Ovary (tissue), 3 donors: ENCODE results near the gene MRGPRX4.

Source experiments
- CTCF ChIP-seq, 3 donors: fragments of 450-650 bp in 2 of 3; fragments of 200-600 bp in 1 of 3; IDR thresholded peaks; one replicate each; pipeline versions ENCODE4 v1.5.1 to v1.8.0; 2016 to 2022; ENCODE audit warnings: antibody characterized with exemption in 3 of 3, mild to moderate bottlenecking in 1 of 3
- EP300 ChIP-seq: sonication (generic); formaldehyde crosslinking; IDR thresholded peaks from one replicate; pipeline ENCODE4 v1.6.1; 2017; ENCODE audit warnings: antibody characterized with exemption
- POLR2A ChIP-seq: fragments of 450-650 bp; IDR thresholded peaks from one replicate; pipeline ENCODE4 v1.6.1; 2017; ENCODE audit warnings: antibody characterized with exemption, mild to moderate bottlenecking, moderate library complexity
- donor health status: DM: no; HTN: no; CAD: no.

DNA sequence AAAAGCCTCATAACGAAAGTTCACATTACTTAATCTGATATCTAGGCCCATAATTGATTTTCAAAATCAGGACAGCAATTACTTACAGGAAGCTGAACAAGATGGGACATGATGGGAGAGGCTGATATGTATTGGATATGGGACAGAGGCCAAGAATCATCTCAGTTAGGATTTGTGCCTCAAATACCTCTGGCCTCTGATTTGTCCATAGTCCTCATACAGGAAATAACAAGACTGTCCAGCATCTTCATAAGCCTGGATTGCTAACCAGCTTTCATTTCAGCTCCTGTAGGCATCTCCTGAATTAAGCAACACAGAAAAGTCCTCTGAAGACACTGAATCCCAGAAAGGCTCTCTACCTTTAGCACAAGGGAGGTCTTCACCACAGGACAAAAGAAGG is 4.3 kb upstream of the MRGPRX4 start:
- TF ChIP-seq POLR2A (no peak), CTCF (IDR thresholded peaks at IDR 0.05) (no peak), EP300 (no peak)
